ENCODE data around the gene NME3. TPM values are rescaled to one million over a fixed set of nuclear protein-coding genes. Genes with fewer than 3 reads are reported as not detected.

NME3 gene
- total RNA-seq, 1 donor from 2014 or later = 326 TPM

- no peaks in the 10 kb centered on the region for H3K27me3 ChIP-seq
- no peak overlapping the region for H3K4me3 ChIP-seq
- intact Hi-C loops (cut with DNase I) = no loop called here
- H3K36me3 ChIP-seq = peaks cover 37 to 49% of the 10 kb centered on the region in 2 donors
- DNase-seq (ENCODE audit: low spot score in 2 of 2) = peak in 1 of 2 donors; percentile 55
- TF ChIP-seq CTCF (IDR thresholded peaks at IDR 0.05) = no peak
- no peaks in the 10 kb centered on the region for H3K9me3 ChIP-seq
- H3K27ac ChIP-seq = no peak overlapping the region
- H3K4me1 ChIP-seq = peaks cover 0 to 6% of the 10 kb centered on the region in 2 donors
Measured at GRCh38 chr16:1789643-1790045, 18.3 kb upstream of the NME3 start.

- DNase-seq (ENCODE audit: low spot score in 2 of 2) = peak; percentile 2 to 60
Measured at GRCh38 chr16:1788708-1789100, 17.4 kb upstream of the NME3 start.

GRCh38 chr16:1788095-1788707 lies 16.9 kb upstream of the NME3 start:
- intact Hi-C loops (cut with DNase I) = no loop called here
- Histone ChIP-seq H3K9me3 (no peaks in the 10 kb centered on the region), H3K27me3 (no peaks in the 10 kb centered on the region), H3K27ac (no peak overlapping the region), H3K4me1 (peaks cover 5 to 15% of the 10 kb centered on the region in 2 donors), H3K4me3 (no peak overlapping the region), H3K36me3 (peaks cover 37 to 49% of the 10 kb centered on the region in 2 donors)
- peak in 1 of 2 donors; percentile 57 for DNase-seq (ENCODE audit: low spot score in 2 of 2)
- TF ChIP-seq CTCF (IDR thresholded peaks at IDR 0.05) = no peak

More at GRCh38 chr16:1788708-1789100, 17.4 kb upstream of the NME3 start:
- H3K4me3 ChIP-seq = no peak overlapping the region
- no peaks in the 10 kb centered on the region for H3K9me3 ChIP-seq
- no peak for TF ChIP-seq CTCF (IDR thresholded peaks at IDR 0.05)
- no peak overlapping the region for H3K27ac ChIP-seq
- intact Hi-C loops (cut with DNase I) = no loop called here
- H3K27me3 ChIP-seq = no peaks in the 10 kb centered on the region
- peaks cover 37 to 49% of the 10 kb centered on the region in 2 donors for H3K36me3 ChIP-seq
- peaks cover 5 to 15% of the 10 kb centered on the region in 2 donors for H3K4me1 ChIP-seq

GRCh38 chr16:1787322-1788094 lies 16.2 kb upstream of the NME3 start:
- TF ChIP-seq CTCF (IDR thresholded peaks at IDR 0.05) = no peak
- intact Hi-C loops (cut with DNase I) = no loop called here
- DNase-seq (ENCODE audit: low spot score in 2 of 2) = peak; percentile 5 to 59
- Histone ChIP-seq H3K27ac (no peak overlapping the region), H3K4me3 (no peak overlapping the region), H3K9me3 (no peaks in the 10 kb centered on the region), H3K4me1 (peaks cover 5 to 15% of the 10 kb centered on the region in 2 donors), H3K27me3 (no peaks in the 10 kb centered on the region), H3K36me3 (peaks cover 37 to 49% of the 10 kb centered on the region in 2 donors)

GRCh38 chr16:1787056-1787321 lies 15.6 kb upstream of the NME3 start:
- Histone ChIP-seq H3K36me3 (peaks cover 37 to 49% of the 10 kb centered on the region in 2 donors), H3K27me3 (no peaks in the 10 kb centered on the region), H3K4me1 (peaks cover 5 to 15% of the 10 kb centered on the region in 2 donors), H3K4me3 (no peak overlapping the region), H3K9me3 (no peaks in the 10 kb centered on the region), H3K27ac (no peak overlapping the region)
- intact Hi-C loops (cut with DNase I) = no loop called here
- no peak for TF ChIP-seq CTCF (IDR thresholded peaks at IDR 0.05)
- DNase-seq (ENCODE audit: low spot score in 2 of 2) = no peak
